ENCODE measurements around the gene BEX1.

The BEX1 gene

DNA sequence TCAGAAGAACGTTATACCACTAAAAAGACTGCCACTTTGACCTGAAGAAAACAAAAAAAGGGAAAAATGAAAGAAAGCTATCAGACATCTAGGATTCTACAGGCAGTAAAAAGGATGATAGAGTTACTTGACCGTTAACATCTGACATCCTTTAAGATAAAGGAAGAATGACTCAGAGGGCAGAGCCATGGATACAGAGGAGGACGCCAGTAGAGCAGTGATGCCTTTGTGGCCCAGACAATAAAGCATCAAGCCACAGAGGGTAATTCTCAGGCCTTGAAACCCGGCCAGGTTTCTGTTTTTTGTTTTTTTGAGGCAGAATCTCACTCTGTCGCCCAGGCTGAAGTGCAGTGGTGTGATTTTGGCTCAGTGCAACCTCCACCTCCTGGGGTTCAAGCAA lies 9.5 kb upstream of the BEX1 start:
- Histone ChIP-seq H3K27me3 (ENCODE audit: insufficient read depth, poor library complexity, severe bottlenecking) (no peaks in the 10 kb centered on the region), H3K4me3 (replicated peaks; ENCODE audit: insufficient read depth, low read length) (no peak overlapping the region), H3K27ac (replicated peaks) (no peak overlapping the region)
- TF ChIP-seq POLR2AphosphoS5 (IDR thresholded peaks at IDR 0.05; ENCODE audit: low read depth) (no peak), CTCF (IDR thresholded peaks at IDR 0.05; ENCODE audit: insufficient read depth, low read length) (no peak), GABPA (IDR thresholded peaks at IDR 0.05; ENCODE audit: low read depth) (no peak)
- TF ChIP-seq, protein P1, sequence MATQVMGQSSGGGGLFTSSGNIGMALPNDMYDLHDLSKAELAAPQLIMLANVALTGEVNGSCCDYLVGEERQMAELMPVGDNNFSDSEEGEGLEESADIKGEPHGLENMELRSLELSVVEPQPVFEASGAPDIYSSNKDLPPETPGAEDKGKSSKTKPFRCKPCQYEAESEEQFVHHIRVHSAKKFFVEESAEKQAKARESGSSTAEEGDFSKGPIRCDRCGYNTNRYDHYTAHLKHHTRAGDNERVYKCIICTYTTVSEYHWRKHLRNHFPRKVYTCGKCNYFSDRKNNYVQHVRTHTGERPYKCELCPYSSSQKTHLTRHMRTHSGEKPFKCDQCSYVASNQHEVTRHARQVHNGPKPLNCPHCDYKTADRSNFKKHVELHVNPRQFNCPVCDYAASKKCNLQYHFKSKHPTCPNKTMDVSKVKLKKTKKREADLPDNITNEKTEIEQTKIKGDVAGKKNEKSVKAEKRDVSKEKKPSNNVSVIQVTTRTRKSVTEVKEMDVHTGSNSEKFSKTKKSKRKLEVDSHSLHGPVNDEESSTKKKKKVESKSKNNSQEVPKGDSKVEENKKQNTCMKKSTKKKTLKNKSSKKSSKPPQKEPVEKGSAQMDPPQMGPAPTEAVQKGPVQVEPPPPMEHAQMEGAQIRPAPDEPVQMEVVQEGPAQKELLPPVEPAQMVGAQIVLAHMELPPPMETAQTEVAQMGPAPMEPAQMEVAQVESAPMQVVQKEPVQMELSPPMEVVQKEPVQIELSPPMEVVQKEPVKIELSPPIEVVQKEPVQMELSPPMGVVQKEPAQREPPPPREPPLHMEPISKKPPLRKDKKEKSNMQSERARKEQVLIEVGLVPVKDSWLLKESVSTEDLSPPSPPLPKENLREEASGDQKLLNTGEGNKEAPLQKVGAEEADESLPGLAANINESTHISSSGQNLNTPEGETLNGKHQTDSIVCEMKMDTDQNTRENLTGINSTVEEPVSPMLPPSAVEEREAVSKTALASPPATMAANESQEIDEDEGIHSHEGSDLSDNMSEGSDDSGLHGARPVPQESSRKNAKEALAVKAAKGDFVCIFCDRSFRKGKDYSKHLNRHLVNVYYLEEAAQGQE (IDR thresholded peaks at IDR 0.05; ENCODE audit: insufficient replicate concordance, low read depth): no peak
- no peak for DNase-seq (ENCODE audit: low read depth in 1 of 2, low spot score in 1 of 2)

DNA sequence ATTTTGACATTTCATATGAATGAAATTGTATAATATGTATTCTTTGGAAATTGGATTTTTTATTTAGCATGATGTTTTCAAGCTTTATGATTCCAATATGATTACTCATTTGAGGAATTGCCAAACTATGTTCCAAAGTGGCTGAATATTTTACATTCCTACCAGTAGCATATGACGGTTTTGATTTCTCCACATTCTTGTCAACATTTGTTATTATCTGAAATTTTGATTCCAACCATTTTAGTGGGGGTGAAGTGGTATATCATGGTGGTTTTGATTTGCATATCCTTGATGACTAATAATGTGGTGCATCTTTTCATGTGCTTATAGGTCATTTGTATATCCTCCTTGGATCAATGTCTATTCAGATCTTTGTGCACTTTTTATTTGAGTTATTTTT lies 2.6 kb upstream of the BEX1 start:
- TF ChIP-seq, protein P1 (IDR thresholded peaks at IDR 0.05; ENCODE audit: insufficient replicate concordance, low read depth): no peak
- TF ChIP-seq POLR2AphosphoS5 (IDR thresholded peaks at IDR 0.05; ENCODE audit: low read depth): no peak
- TF ChIP-seq CTCF (IDR thresholded peaks at IDR 0.05; ENCODE audit: insufficient read depth, low read length): no peak
- no peak for TF ChIP-seq GABPA (IDR thresholded peaks at IDR 0.05; ENCODE audit: low read depth)
- TF ChIP-seq SPI1 (IDR thresholded peaks at IDR 0.05; ENCODE audit: borderline replicate concordance, low read depth): no peak
- H3K27me3 ChIP-seq (ENCODE audit: insufficient read depth, poor library complexity, severe bottlenecking): no peaks in the 10 kb centered on the region
- H3K4me3 ChIP-seq (replicated peaks; ENCODE audit: insufficient read depth, low read length): no peak overlapping the region
- no peak for DNase-seq (ENCODE audit: low read depth in 1 of 2, low spot score in 1 of 2)
- no peak overlapping the region for H3K27ac ChIP-seq (replicated peaks)

DNA sequence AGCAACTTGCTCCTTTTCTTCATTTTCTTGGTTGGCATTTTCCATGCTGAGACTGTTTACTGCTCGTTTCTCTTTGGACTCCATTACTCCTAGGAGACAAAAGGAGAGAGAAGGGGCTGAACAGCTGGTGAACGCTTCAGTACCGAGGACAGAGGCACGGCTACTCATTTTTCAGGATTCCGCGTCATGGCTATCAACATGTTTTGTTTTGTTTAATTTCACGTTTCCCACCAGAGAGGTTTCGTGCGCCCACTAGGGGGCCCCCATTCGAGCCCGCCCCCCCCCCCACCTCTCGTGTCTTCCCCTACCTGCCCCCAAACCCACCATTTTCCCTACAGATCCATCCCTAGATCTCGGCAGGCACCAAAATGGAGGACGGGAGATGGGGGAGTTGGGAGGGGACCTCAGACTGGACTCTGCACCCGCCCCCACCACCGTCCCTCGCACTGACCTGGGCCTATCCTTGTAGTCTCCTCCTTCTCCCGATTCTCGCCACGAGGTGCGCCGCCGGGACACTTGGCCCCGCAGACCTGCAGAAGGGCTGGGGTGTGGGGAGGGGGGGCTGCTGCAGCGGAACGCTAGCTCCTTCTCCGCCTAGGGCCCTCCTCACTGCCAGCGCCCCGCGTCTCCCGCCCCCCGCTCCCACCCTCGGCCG lies 653 bp downstream of the BEX1 start:
- Histone ChIP-seq H3K4me3 (replicated peaks; ENCODE audit: insufficient read depth, low read length) (peak overlapping the region; percentile 69), H3K27me3 (ENCODE audit: insufficient read depth, poor library complexity, severe bottlenecking) (no peaks in the 10 kb centered on the region), H3K27ac (replicated peaks) (peak overlapping the region; percentile 78)
- TF ChIP-seq, protein P1 (IDR thresholded peaks at IDR 0.05; ENCODE audit: insufficient replicate concordance, low read depth): peak; percentile 94
- no peak for TF ChIP-seq POLR2AphosphoS5 (IDR thresholded peaks at IDR 0.05; ENCODE audit: low read depth)
- peak in 1 of 2 experiments; percentile 14 for DNase-seq (ENCODE audit: low read depth in 1 of 2, low spot score in 1 of 2)

All from HL-60 (cell line).